C4-2B (cell line): ENCODE data around the gene CLEC19A.

ENCODE experiments used
- H3K27ac ChIP-seq: fragments of 450-650 bp; 2 replicates; pipeline ENCODE4 v1.5.1; 2017
- CTCF ChIP-seq: fragments of 450-650 bp; conservative IDR thresholded peaks from 2 replicates; pipeline ENCODE4 v1.5.1; 2017; ENCODE audit warnings: mild to moderate bottlenecking
- ZFX ChIP-seq: fragments of 450-650 bp; IDR thresholded peaks from 2 replicates; pipeline ENCODE4 v1.6.1; 2017

CLEC19A gene

GRCh38 chr16:19269098-19269497 lies 16.4 kb upstream of the CLEC19A start:
- no peak for TF ChIP-seq ZFX
- TF ChIP-seq CTCF = no peak
- no peak overlapping the region for H3K27ac ChIP-seq

GRCh38 chr16:19274165-19274797 lies 11.2 kb upstream of the CLEC19A start:
- TF ChIP-seq CTCF = no peak
- TF ChIP-seq ZFX = no peak
- H3K27ac ChIP-seq = no peak overlapping the region

GRCh38 chr16:19278403-19278802 lies 7.1 kb upstream of the CLEC19A start:
- TF ChIP-seq ZFX (no peak), CTCF (no peak)

GRCh38 chr16:19281246-19281645 lies 4.3 kb upstream of the CLEC19A start:
- TF ChIP-seq CTCF = no peak
- TF ChIP-seq ZFX = no peak
- H3K27ac ChIP-seq = no peak overlapping the region

More at GRCh38 chr16:19278403-19278802, 7.1 kb upstream of the CLEC19A start:
- H3K27ac ChIP-seq = no peak overlapping the region

GRCh38 chr16:19282101-19282500 lies 3.4 kb upstream of the CLEC19A start:
- H3K27ac ChIP-seq = 0 out of 2 replicates have a peak overlapping the region, but pooled peaks have one; percentile 12
- no peak for TF ChIP-seq ZFX

GRCh38 chr16:19283637-19284036 lies 1.9 kb upstream of the CLEC19A start:
- TF ChIP-seq CTCF (no peak), ZFX (no peak)
- no peak overlapping the region for H3K27ac ChIP-seq

- TF ChIP-seq CTCF (no peak), ZFX (no peak)
- H3K27ac ChIP-seq = no peak overlapping the region
Observed at GRCh38 chr16:19284207-19284606, 1.3 kb upstream of the CLEC19A start.

- no peak overlapping the region for H3K27ac ChIP-seq
- TF ChIP-seq ZFX = no peak
- no peak for TF ChIP-seq CTCF
Observed at GRCh38 chr16:19286827-19287226, 1.3 kb downstream of the CLEC19A start.
